Vagina (tissue), 2 donors: ENCODE results near the gene DENND5A.

Experiments used
- POLR2A ChIP-seq, 2 donors: fragments of 450-650 bp; IDR thresholded peaks; one replicate each; pipeline ENCODE4 v1.6.1; 2017; ENCODE audit warnings: antibody characterized with exemption in 2 of 2, mild to moderate bottlenecking in 2 of 2, moderate library complexity in 2 of 2
- POLR2AphosphoS5 ChIP-seq, 2 donors: sonication (generic); formaldehyde crosslinking; IDR thresholded peaks; one replicate each; pipeline ENCODE4 v1.9.0; 2017; ENCODE audit warnings: antibody characterized with exemption in 2 of 2, mild to moderate bottlenecking in 2 of 2, low read depth in 1 of 2; ENCODE audit not compliant: insufficient read depth in 1 of 2
- TF ChIP-seq, protein P1 (sequence below), 3 experiments: fragments of 450-650 bp in 2 of 3; fragments of 200-600 bp in 1 of 3; sonication (generic) in 1 of 3; IDR thresholded peaks; one replicate each; pipeline ENCODE4 v1.5.1; 2017 to 2019; ENCODE audit warnings: antibody characterized with exemption in 3 of 3, mild to moderate bottlenecking in 2 of 3, moderate library complexity in 2 of 3

DNA sequence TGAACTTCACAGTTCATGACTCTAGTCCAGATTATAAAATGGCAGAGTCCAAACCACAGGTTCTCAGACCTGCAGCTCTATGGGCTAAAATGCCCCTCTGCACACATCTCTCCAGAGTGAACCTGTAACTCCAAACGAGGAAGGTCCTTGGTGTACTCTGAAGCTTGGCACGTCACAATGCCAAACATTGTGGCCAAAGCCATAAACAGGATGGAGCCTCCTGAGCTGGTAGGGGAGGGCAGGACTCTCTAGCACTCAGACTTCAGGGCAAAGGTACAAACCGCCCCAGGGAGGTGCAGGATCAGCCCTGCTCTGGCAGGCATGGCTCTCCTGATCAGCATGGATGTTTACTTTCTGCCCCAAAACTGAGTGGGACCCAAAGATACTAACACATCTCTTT lies 176.1 kb downstream of the DENND5A start:
- TF ChIP-seq, protein P1, sequence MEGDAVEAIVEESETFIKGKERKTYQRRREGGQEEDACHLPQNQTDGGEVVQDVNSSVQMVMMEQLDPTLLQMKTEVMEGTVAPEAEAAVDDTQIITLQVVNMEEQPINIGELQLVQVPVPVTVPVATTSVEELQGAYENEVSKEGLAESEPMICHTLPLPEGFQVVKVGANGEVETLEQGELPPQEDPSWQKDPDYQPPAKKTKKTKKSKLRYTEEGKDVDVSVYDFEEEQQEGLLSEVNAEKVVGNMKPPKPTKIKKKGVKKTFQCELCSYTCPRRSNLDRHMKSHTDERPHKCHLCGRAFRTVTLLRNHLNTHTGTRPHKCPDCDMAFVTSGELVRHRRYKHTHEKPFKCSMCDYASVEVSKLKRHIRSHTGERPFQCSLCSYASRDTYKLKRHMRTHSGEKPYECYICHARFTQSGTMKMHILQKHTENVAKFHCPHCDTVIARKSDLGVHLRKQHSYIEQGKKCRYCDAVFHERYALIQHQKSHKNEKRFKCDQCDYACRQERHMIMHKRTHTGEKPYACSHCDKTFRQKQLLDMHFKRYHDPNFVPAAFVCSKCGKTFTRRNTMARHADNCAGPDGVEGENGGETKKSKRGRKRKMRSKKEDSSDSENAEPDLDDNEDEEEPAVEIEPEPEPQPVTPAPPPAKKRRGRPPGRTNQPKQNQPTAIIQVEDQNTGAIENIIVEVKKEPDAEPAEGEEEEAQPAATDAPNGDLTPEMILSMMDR (IDR thresholded peaks at IDR 0.05), result no peak
- TF ChIP-seq POLR2A (IDR thresholded peaks at IDR 0.05) (no peak), POLR2AphosphoS5 (IDR thresholded peaks at IDR 0.05; ENCODE audit: insufficient read depth in 1 of 2, low read depth in 1 of 2) (no peak)
